ENCODE results near the gene CFAP210.
"Not testable (repeated sequence)": the region's sequence is repeated elsewhere in the genome, so short reads cannot be mapped to it uniquely, and the experiment has no call there.

The CFAP210 gene

GRCh38 chr2:169712791-169713227, 18.6 kb upstream of the CFAP210 start:
- no peak for DNase-seq (ENCODE audit: low spot score)

GRCh38 chr2:169711751-169712509, 17.7 kb upstream of the CFAP210 start:
- no peak for DNase-seq (ENCODE audit: low spot score)

- no peak for DNase-seq (ENCODE audit: low spot score)
Measured at GRCh38 chr2:169709981-169710380, 15.8 kb upstream of the CFAP210 start.

GRCh38 chr2:169709331-169709730, 15.1 kb upstream of the CFAP210 start:
- no peak for DNase-seq (ENCODE audit: low spot score)

GRCh38 chr2:169707626-169708025, 13.4 kb upstream of the CFAP210 start:
- no peak for DNase-seq (ENCODE audit: low spot score)

GRCh38 chr2:169705927-169706326, 11.7 kb upstream of the CFAP210 start:
- no peak for DNase-seq (ENCODE audit: low spot score)

- DNase-seq (ENCODE audit: low spot score): no peak
Measured at GRCh38 chr2:169704160-169704708, 10.0 kb upstream of the CFAP210 start.

GRCh38 chr2:169702996-169703395, 8.8 kb upstream of the CFAP210 start:
- DNase-seq (ENCODE audit: low spot score): no peak

GRCh38 chr2:169699173-169699572, 5.0 kb upstream of the CFAP210 start:
- not testable (repeated sequence) for DNase-seq (ENCODE audit: low spot score)

GRCh38 chr2:169696381-169696780, 2.2 kb upstream of the CFAP210 start:
- no peak for DNase-seq (ENCODE audit: low spot score)

- DNase-seq (ENCODE audit: low spot score): no peak
Measured at GRCh38 chr2:169694894-169695260, 672 bp upstream of the CFAP210 start.

GRCh38 chr2:169693360-169693759, 845 bp downstream of the CFAP210 start:
- no peak for DNase-seq (ENCODE audit: low spot score)

- DNase-seq (ENCODE audit: low spot score): no peak
Measured at GRCh38 chr2:169692718-169693117, 1.5 kb downstream of the CFAP210 start.

- no peak for DNase-seq (ENCODE audit: low spot score)
Measured at GRCh38 chr2:169690958-169691357, 3.2 kb downstream of the CFAP210 start.

- DNase-seq (ENCODE audit: low spot score): not testable (repeated sequence)
Measured at GRCh38 chr2:169687943-169688342, 6.3 kb downstream of the CFAP210 start.

GRCh38 chr2:169686825-169687224, 7.4 kb downstream of the CFAP210 start:
- not testable (repeated sequence) for DNase-seq (ENCODE audit: low spot score)

GRCh38 chr2:169684712-169685111, 9.5 kb downstream of the CFAP210 start:
- not testable (repeated sequence) for DNase-seq (ENCODE audit: low spot score)

GRCh38 chr2:169684135-169684565, 10.1 kb downstream of the CFAP210 start:
- no peak for DNase-seq (ENCODE audit: low spot score)

- no peak for DNase-seq (ENCODE audit: low spot score)
Measured at GRCh38 chr2:169683425-169684134, 10.6 kb downstream of the CFAP210 start.

GRCh38 chr2:169683054-169683424, 11.2 kb downstream of the CFAP210 start:
- DNase-seq (ENCODE audit: low spot score): no peak

- DNase-seq (ENCODE audit: low spot score): no peak
Measured at GRCh38 chr2:169676850-169677249, 17.4 kb downstream of the CFAP210 start.

GRCh38 chr2:169676357-169676756, 17.8 kb downstream of the CFAP210 start:
- no peak for DNase-seq (ENCODE audit: low spot score)

- DNase-seq (ENCODE audit: low spot score): no peak
Measured at GRCh38 chr2:169673921-169674320, 20.3 kb downstream of the CFAP210 start.
